HG02759 (cell line): ENCODE data around the gene JARID2.

Experiments
- ATAC-seq: cut with Tn5 transposase; IDR thresholded peaks from one replicate; pipeline ENCODE4 v1.9.1; 2021; ENCODE audit warnings: mild to moderate bottlenecking, moderate library complexity; ENCODE audit not compliant: unreplicated experiment

The JARID2 gene

GRCh38 chr6:15553031-15553430, 307.2 kb downstream of the JARID2 start:
- no peak for ATAC-seq

GRCh38 chr6:15553736-15554294, 307.9 kb downstream of the JARID2 start:
- no peak for ATAC-seq

- no peak for ATAC-seq
Measured at GRCh38 chr6:15554728-15555100, 308.8 kb downstream of the JARID2 start.

GRCh38 chr6:15555101-15556038, 309.5 kb downstream of the JARID2 start:
- no peak for ATAC-seq

GRCh38 chr6:15556711-15557110, 310.8 kb downstream of the JARID2 start:
- ATAC-seq, result no peak

GRCh38 chr6:15557174-15557573, 311.3 kb downstream of the JARID2 start:
- no peak for ATAC-seq

GRCh38 chr6:15560713-15561112, 314.8 kb downstream of the JARID2 start:
- no peak for ATAC-seq

- ATAC-seq, result no peak
Measured at GRCh38 chr6:15561447-15562199, 315.8 kb downstream of the JARID2 start.

GRCh38 chr6:15562977-15563376, 317.1 kb downstream of the JARID2 start:
- no peak for ATAC-seq

- no peak for ATAC-seq
Measured at GRCh38 chr6:15569035-15569995, 323.4 kb downstream of the JARID2 start.

- ATAC-seq, result no peak
Measured at GRCh38 chr6:15570171-15570570, 324.3 kb downstream of the JARID2 start.
